ENCODE results near the gene SLC11A2. TPM values are rescaled to one million over a fixed set of nuclear protein-coding genes. Genes with fewer than 3 reads are reported as not detected.

The SLC11A2 gene
- total and polyA plus RNA-seq, 9 of the 15 experiments (the other 6 are each of a cell fraction or from before 2014, with no cell fraction given) = 21.1 to 54.0 (median 32.9) TPM

GRCh38 chr12:51047655-51048540, 21.7 kb upstream of the SLC11A2 start, which contains the start of gene LETMD1 (continued):
- TF ChIP-seq POLR2H (tag; IDR thresholded peaks at IDR 0.05; ENCODE audit: low read depth) = peak; percentile 94
- peak; percentile 76 for TF ChIP-seq ETV5 (CRISPR knock-in tag; IDR thresholded peaks at IDR 0.05; ENCODE audit: low read depth)
- TF ChIP-seq HNRNPL (IDR thresholded peaks at IDR 0.05; ENCODE audit: low read depth, low read length) = no peak
- TF ChIP-seq SMARCA5 (IDR thresholded peaks at IDR 0.05) = no peak
- no peak for TF ChIP-seq MLLT1 (IDR thresholded peaks at IDR 0.05)
- TF ChIP-seq TEAD4 (IDR thresholded peaks at IDR 0.05; ENCODE audit: low read length) = 0 out of 2 replicates have a peak, but pooled peaks have one; percentile 5
- TF ChIP-seq TEAD4 (CRISPR knock-in tag; IDR thresholded peaks at IDR 0.05; ENCODE audit: borderline replicate concordance) = no peak
- peak; percentile 35; the same call in 1 of the 2 replicates for TF ChIP-seq NFIC (IDR thresholded peaks at IDR 0.05)
- peak; percentile 79 to 82 for TF ChIP-seq MAZ (CRISPR knock-in tag; conservative IDR thresholded peaks at IDR 0.05 in 1 of 2, IDR thresholded peaks at IDR 0.05 in 1 of 2)
- TF ChIP-seq SMAD4 (CRISPR knock-in tag; conservative IDR thresholded peaks at IDR 0.05) = peak; percentile 78
- TF ChIP-seq CXXC5 (CRISPR knock-in tag; IDR thresholded peaks at IDR 0.05) = peak; percentile 62
- TF ChIP-seq SRF (CRISPR knock-in tag; IDR thresholded peaks at IDR 0.05) = 0 out of 4 replicates have a peak, but pooled peaks of 1 of the 2 experiments have one; percentile 11
- TF ChIP-seq VEZF1 (CRISPR knock-in tag; IDR thresholded peaks at IDR 0.05) = peak; percentile 45
- no peak for TF ChIP-seq BRD9 (IDR thresholded peaks at IDR 0.05; ENCODE audit: low read depth, partially characterized antibody)
- peak; percentile 89 for TF ChIP-seq POLR2AphosphoS5 (IDR thresholded peaks at IDR 0.05; ENCODE audit: control insufficient read depth, insufficient read depth, low read depth, low read length)
- 0 out of 4 replicates have a peak, but pooled peaks of 1 of the 2 experiments have one; percentile 8 for TF ChIP-seq TBL1XR1 (IDR thresholded peaks at IDR 0.05; ENCODE audit: low read length in 2 of 2)
- peak; percentile 70 to 77 for TF ChIP-seq E2F6 (IDR thresholded peaks at IDR 0.05; ENCODE audit: borderline replicate concordance in 1 of 2, extremely low read depth in 1 of 2, insufficient read depth in 1 of 2, insufficient read length in 1 of 2, low read depth in 1 of 2, low read length in 1 of 2, poor library complexity in 1 of 2, severe bottlenecking in 1 of 2)
- TF ChIP-seq POLR2B (IDR thresholded peaks at IDR 0.05; ENCODE audit: low read depth, partially characterized antibody) = peak; percentile 88
- 0 out of 2 replicates have a peak, but pooled peaks have one; percentile 38 for TF ChIP-seq ZBTB43 (CRISPR knock-in tag; IDR thresholded peaks at IDR 0.05)
- TF ChIP-seq ZNF445 (CRISPR knock-in tag; IDR thresholded peaks at IDR 0.05; ENCODE audit: low read depth) = no peak
- TF ChIP-seq NR2C1 (IDR thresholded peaks at IDR 0.05) = peak; percentile 94
- TF ChIP-seq NR2C1 (tag; IDR thresholded peaks at IDR 0.05) = peak; percentile 95
